Choroid plexus epithelial cell (primary cell): Measurements from ENCODE around the gene TM9SF3.
"Not testable (repeated sequence)": the region's sequence is repeated elsewhere in the genome, so short reads cannot be mapped to it uniquely, and the experiment has no call there.

ENCODE experiments used
- DNase-seq: peaks from one replicate; pipeline ENCODE4 v3.0.0-alpha.2; 2010; ENCODE audit warnings: low read depth
- H3K4me3 ChIP-seq: 2 replicates; pipeline ENCODE4 v1.5.1; 2011; ENCODE audit warnings: low read depth, mild to moderate bottlenecking, control low read depth, low read length, moderate library complexity
- TF ChIP-seq, protein P1 (sequence below): conservative IDR thresholded peaks from 2 replicates; pipeline ENCODE4 v1.5.1; 2011; ENCODE audit warnings: low read depth, mild to moderate bottlenecking, control low read depth, inconsistent platforms, low read length, moderate library complexity

Gene TM9SF3

DNA sequence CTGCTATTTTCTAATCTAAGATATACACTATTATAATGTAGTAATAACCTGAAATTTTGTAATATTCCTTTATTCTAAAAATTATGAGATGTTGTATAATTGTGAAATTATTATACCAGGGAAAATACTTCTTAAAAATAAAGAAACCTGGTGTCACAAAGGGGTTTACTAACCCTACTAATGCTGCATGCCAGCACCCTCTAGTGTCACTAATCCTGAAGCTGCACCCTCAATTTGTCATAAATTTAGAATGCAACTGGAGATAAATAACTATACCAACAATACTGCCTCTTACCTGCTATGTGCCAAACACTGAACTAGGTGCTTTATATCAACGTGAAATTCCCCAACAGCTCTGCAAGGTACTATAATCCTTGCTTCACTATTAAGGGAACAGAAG lies 30.8 kb downstream of the TM9SF3 start:
- peak; percentile 52 for DNase-seq
- TF ChIP-seq, protein P1, sequence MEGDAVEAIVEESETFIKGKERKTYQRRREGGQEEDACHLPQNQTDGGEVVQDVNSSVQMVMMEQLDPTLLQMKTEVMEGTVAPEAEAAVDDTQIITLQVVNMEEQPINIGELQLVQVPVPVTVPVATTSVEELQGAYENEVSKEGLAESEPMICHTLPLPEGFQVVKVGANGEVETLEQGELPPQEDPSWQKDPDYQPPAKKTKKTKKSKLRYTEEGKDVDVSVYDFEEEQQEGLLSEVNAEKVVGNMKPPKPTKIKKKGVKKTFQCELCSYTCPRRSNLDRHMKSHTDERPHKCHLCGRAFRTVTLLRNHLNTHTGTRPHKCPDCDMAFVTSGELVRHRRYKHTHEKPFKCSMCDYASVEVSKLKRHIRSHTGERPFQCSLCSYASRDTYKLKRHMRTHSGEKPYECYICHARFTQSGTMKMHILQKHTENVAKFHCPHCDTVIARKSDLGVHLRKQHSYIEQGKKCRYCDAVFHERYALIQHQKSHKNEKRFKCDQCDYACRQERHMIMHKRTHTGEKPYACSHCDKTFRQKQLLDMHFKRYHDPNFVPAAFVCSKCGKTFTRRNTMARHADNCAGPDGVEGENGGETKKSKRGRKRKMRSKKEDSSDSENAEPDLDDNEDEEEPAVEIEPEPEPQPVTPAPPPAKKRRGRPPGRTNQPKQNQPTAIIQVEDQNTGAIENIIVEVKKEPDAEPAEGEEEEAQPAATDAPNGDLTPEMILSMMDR, result peak; percentile 61
- no peak overlapping the region for H3K4me3 ChIP-seq

- no peak overlapping the region for H3K4me3 ChIP-seq
- no peak for DNase-seq
- TF ChIP-seq, protein P1, result no peak
These were observed 31.5 kb downstream of the TM9SF3 start for GRCh38 chr10:96555330-96555729.

DNA sequence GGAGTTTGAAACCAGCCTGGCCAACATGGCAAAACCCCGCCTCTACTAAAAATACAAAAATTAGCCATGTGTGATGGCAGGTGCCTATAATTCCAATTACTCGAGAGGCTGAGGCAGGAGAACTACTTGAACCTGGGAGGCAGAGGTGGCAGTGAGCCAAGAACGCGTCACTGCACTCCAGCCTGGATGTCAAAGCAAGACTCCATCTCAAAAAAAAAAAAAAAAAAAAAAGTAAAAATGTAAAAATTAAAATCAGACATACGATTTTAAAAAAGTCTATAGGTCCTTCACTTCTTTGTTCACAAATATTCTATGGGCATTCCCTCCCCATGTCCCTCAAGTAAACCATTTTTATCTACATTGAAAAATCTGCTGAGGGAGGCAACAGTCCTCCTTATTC lies 38.2 kb downstream of the TM9SF3 start:
- no peak overlapping the region for H3K4me3 ChIP-seq
- DNase-seq, result no peak
- TF ChIP-seq, protein P1, result no peak

DNA sequence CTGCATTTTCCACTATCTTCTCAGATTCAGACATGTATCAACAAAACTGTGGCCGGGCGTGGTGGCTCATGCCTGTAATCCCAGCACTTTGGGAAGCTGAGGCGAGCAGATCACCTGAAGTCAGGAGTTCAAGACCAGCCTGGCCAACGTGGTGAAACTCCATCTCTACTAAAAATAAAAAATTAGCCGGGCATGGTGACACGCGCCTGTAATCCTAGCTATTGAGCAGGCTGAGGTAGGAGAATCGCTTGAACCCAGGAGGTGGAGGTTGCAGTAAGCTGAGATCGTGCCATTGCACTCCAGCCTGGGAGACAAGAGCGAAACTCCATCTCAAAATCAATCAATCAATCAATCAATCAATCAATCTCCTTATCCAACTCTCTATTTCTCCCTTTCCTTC lies 41.3 kb downstream of the TM9SF3 start:
- H3K4me3 ChIP-seq, DNase-seq: not testable (repeated sequence)

DNA sequence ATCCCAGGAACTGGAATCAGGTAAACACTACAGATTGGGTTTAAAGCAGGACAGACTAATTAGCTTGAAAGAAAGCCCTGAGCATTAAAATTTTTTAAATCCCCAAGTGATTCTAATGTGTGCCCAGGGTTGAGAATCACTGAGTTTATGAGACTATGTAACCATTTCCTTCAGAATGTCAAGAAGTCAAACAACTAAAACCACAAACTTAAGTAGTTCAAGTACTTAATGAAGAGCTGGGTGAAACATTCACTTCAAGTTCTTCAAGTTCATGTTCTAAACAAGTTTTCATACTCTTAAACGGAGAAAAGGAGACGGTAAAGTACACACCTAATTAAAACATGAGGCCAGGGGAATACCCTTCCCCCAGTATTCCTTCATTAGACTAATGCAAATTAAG lies 44.9 kb downstream of the TM9SF3 start:
- no peak overlapping the region for H3K4me3 ChIP-seq
- TF ChIP-seq, protein P1, result no peak
- peak; percentile 68 for DNase-seq

DNA sequence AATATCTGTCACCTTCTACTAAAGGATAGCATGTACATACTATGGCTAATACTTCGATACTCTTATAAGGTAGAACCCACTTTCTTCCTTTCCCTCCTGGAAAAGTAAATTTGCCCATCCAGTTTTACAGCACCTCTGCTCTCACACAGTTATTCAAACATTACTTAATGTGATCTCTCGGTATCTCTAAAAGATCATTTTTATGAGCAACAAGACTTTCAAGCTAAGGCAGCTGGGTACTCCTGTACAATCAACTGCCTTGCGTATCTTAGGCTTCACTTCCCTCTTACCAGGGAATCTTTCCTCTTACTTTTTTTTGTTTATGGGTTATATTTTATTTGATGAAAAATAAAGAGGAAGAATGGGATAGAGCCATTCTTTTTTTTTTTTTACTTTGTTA lies 46.6 kb downstream of the TM9SF3 start:
- TF ChIP-seq, protein P1, result no peak
- DNase-seq, result no peak
- no peak overlapping the region for H3K4me3 ChIP-seq

GRCh38 chr10:96538683-96539082 lies 48.1 kb downstream of the TM9SF3 start:
- DNase-seq, result no peak
- TF ChIP-seq, protein P1, result no peak
- H3K4me3 ChIP-seq, result no peak overlapping the region

- H3K4me3 ChIP-seq, result no peak overlapping the region
- TF ChIP-seq, protein P1, result no peak
- no peak for DNase-seq
These were observed 50.7 kb downstream of the TM9SF3 start for GRCh38 chr10:96536129-96536528.
